ENCODE measurements around the gene CYP21A2.

DNA sequence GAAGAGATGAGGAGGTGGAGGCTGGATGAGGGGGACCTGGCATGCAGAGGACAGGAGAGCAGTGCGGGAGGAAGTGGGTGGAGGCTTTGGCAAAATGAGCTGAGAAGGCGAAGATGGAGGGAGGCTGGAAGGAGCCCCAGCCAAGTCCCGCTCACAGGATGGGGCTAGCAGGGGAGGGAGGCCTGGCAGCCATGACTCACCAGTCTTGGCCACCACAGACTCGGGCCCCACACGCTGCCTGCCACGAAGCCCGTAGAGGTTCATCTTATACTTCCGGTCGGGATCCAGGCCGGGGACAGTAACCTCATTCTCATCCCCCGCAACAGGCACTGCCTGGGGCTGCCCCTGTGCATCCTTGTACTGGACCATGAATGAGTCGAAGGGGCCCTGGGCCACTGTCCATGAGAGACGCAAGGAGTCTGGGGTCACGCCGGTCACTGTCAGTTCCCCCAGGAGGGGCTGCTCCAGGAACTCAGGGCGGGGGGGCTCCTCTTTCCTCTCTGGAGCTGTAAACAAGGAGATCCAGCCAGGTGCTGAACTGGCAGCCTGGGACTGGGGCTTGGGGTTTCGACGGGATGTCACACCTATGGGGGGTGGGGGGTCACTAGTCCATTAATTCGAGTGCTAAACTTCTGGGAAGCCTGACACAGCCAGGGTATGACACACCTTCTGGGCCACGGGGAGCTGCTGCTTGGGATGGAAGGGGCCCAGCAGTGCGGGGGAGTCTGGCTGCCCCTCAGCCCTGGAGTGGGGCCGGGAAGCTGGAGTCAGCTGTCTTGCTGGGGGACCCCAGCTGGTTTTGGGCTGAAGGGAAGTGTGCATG lies 43.2 kb downstream of the CYP21A2 start:
- TF ChIP-seq CREB1 (IDR thresholded peaks at IDR 0.05; ENCODE audit: low read depth): no peak
- no peak for TF ChIP-seq MAX (IDR thresholded peaks at IDR 0.05)
- TF ChIP-seq EP300 (IDR thresholded peaks at IDR 0.05; ENCODE audit: borderline replicate concordance): no peak
- TF ChIP-seq ZBTB7A (IDR thresholded peaks at IDR 0.05; ENCODE audit: low read depth): no peak

Measured in Ishikawa (cell line).